Measurements from ENCODE around the gene RFPL3. TPM values are rescaled to one million over a fixed set of nuclear protein-coding genes. Genes with fewer than 3 reads are reported as not detected.
A peak's percentile ranks its signal among the peaks of the same experiment; 100 is the strongest.

Gene RFPL3
- polyA plus RNA-seq, 3 donors, result not detected

- no peak for TF ChIP-seq CTCF (IDR thresholded peaks at IDR 0.05)
- no peak for DNase-seq
- Histone ChIP-seq H3K27ac (ENCODE audit: low read depth in 1 of 2, low read length in 2 of 2) (no peak overlapping the region), H3K27me3 (ENCODE audit: control insufficient read depth in 2 of 2, insufficient read depth in 2 of 2, low read length in 2 of 2) (no peaks in the 10 kb centered on the region), H3K4me3 (replicated peaks in 1 of 3; ENCODE audit: low read depth in 2 of 3, low read length in 3 of 3) (no peak overlapping the region), H3K9me3 (replicated peaks in 1 of 2; ENCODE audit: control insufficient read depth in 1 of 2, insufficient read depth in 1 of 2, low read length in 2 of 2) (no peaks in the 10 kb centered on the region), H3K4me1 (ENCODE audit: control insufficient read depth in 1 of 2, insufficient read depth in 2 of 2, low read length in 2 of 2) (no peaks in the 10 kb centered on the region), H3K4me2 (replicated peaks; ENCODE audit: extremely low read depth, low read length, poor library complexity, severe bottlenecking) (no peak overlapping the region), H2AFZ (ENCODE audit: insufficient read depth, low read depth, low read length, poor library complexity, severe bottlenecking) (no peak overlapping the region), H4K20me1 (ENCODE audit: insufficient read depth, low read length) (no peaks in the 10 kb centered on the region), H3K9ac (ENCODE audit: insufficient read depth, low read length, poor library complexity, severe bottlenecking) (no peak overlapping the region), H3K79me2 (ENCODE audit: insufficient read depth, low read length) (no peaks in the 10 kb centered on the region), H3K36me3 (replicated peaks in 1 of 2; ENCODE audit: control insufficient read depth in 1 of 2, insufficient read depth in 2 of 2, low read length in 2 of 2) (no peaks in the 10 kb centered on the region)
- H3K4me1 Mint-ChIP-seq, result no peaks in the 10 kb centered on the region
- H3K27ac Mint-ChIP-seq, result peak overlapping the region in 1 of 7 donors; percentile 20
- no peak overlapping the region for H3K4me3 Mint-ChIP-seq
- H3K9me3 Mint-ChIP-seq, result no peaks in the 10 kb centered on the region
- H3K27me3 Mint-ChIP-seq (ENCODE audit: low read depth in 3 of 3), result peaks cover 9 to 23% (median 11%) of the 10 kb centered on the region in 3 donors
- intact Hi-C loops (cut with micrococcal nuclease), result no loop called here
- no CpG with 5 or more reads among the region's 4 CpGs for WGBS (ENCODE audit: insufficient coverage)
- H3K36me3 Mint-ChIP-seq, result no peaks in the 10 kb centered on the region
Observed at GRCh38 chr22:32312748-32313147, 44.9 kb upstream of the RFPL3 start.

- Histone ChIP-seq H3K4me3 (replicated peaks in 1 of 3; ENCODE audit: low read depth in 2 of 3, low read length in 3 of 3) (no peak overlapping the region), H3K36me3 (replicated peaks in 1 of 2; ENCODE audit: control insufficient read depth in 1 of 2, insufficient read depth in 2 of 2, low read length in 2 of 2) (no peaks in the 10 kb centered on the region), H3K9me3 (replicated peaks in 1 of 2; ENCODE audit: control insufficient read depth in 1 of 2, insufficient read depth in 1 of 2, low read length in 2 of 2) (no peaks in the 10 kb centered on the region), H3K79me2 (ENCODE audit: insufficient read depth, low read length) (no peaks in the 10 kb centered on the region), H3K4me2 (replicated peaks; ENCODE audit: extremely low read depth, low read length, poor library complexity, severe bottlenecking) (no peak overlapping the region), H3K27me3 (ENCODE audit: control insufficient read depth in 2 of 2, insufficient read depth in 2 of 2, low read length in 2 of 2) (no peaks in the 10 kb centered on the region), H2AFZ (ENCODE audit: insufficient read depth, low read depth, low read length, poor library complexity, severe bottlenecking) (no peak overlapping the region), H3K9ac (ENCODE audit: insufficient read depth, low read length, poor library complexity, severe bottlenecking) (no peak overlapping the region), H4K20me1 (ENCODE audit: insufficient read depth, low read length) (no peaks in the 10 kb centered on the region), H3K4me1 (ENCODE audit: control insufficient read depth in 1 of 2, insufficient read depth in 2 of 2, low read length in 2 of 2) (no peaks in the 10 kb centered on the region), H3K27ac (ENCODE audit: low read depth in 1 of 2, low read length in 2 of 2) (no peak overlapping the region)
- Mint-ChIP-seq H3K9me3 (peaks cover 0 to 2% (median 0%) of the 10 kb centered on the region in 7 donors), H3K4me3 (no peak overlapping the region), H3K27ac (no peak overlapping the region), H3K27me3 (ENCODE audit: low read depth in 3 of 3) (peaks cover 11 to 27% (median 12%) of the 10 kb centered on the region in 3 donors), H3K4me1 (no peaks in the 10 kb centered on the region), H3K36me3 (no peaks in the 10 kb centered on the region)
- TF ChIP-seq CTCF (IDR thresholded peaks at IDR 0.05), result no peak
- no peak for DNase-seq
- intact Hi-C loops (cut with micrococcal nuclease), result no loop called here
Observed at GRCh38 chr22:32313532-32313931, 44.1 kb upstream of the RFPL3 start.
